RWPE2 (cell line): ENCODE results near the gene ACO1.

Source experiments
- ATAC-seq: fragments of 200-7000 bp; cut with Tn5 transposase; 3 replicates; pipeline ENCODE4 v1.9.1; 2021; ENCODE audit warnings: low read depth
- DNase-seq: peaks from one replicate; pipeline ENCODE4 v3.0.0-alpha.2; 2020; ENCODE audit warnings: low spot score
- H3K27ac ChIP-seq: fragments of 450-650 bp; 2 replicates; pipeline ENCODE4 v1.5.1; 2017; ENCODE audit warnings: mild to moderate bottlenecking; ENCODE audit not compliant: poor library complexity, severe bottlenecking
- H3K27me3 ChIP-seq: fragments of 250-450 bp; sonication (Bioruptor Pico); 2 replicates; pipeline ENCODE4 v1.5.1; 2021; ENCODE audit warnings: mild to moderate bottlenecking, moderate library complexity; ENCODE audit not compliant: insufficient read depth, poor library complexity, severe bottlenecking
- H3K36me3 ChIP-seq: fragments of 250-450 bp; sonication (Bioruptor Pico); 2 replicates; pipeline ENCODE4 v1.5.1; 2020; ENCODE audit warnings: low read depth, mild to moderate bottlenecking, moderate library complexity
- H3K4me1 ChIP-seq: fragments of 250-450 bp; sonication (Bioruptor Pico); 2 replicates; pipeline ENCODE4 v1.5.1; 2021; ENCODE audit warnings: mild to moderate bottlenecking, moderate library complexity; ENCODE audit not compliant: insufficient read depth, poor library complexity, severe bottlenecking
- H3K4me3 ChIP-seq: fragments of 250-450 bp; sonication (Bioruptor Pico); 2 replicates; pipeline ENCODE4 v1.5.1; 2021; ENCODE audit warnings: mild to moderate bottlenecking, moderate library complexity; ENCODE audit not compliant: severe bottlenecking
- H3K9me3 ChIP-seq: fragments of 250-450 bp; sonication (Bioruptor Pico); 2 replicates; pipeline ENCODE4 v1.5.1; 2021; ENCODE audit warnings: mild to moderate bottlenecking, moderate library complexity; ENCODE audit not compliant: severe bottlenecking
- TF ChIP-seq, protein P1 (sequence below): fragments of 450-650 bp; IDR thresholded peaks from one replicate; pipeline ENCODE4 v1.5.1; 2017; ENCODE audit warnings: mild to moderate bottlenecking, moderate library complexity; ENCODE audit not compliant: poor library complexity, severe bottlenecking

The ACO1 gene

GRCh38 chr9:32456564-32456963 lies 72.1 kb downstream of the ACO1 start:
- Histone ChIP-seq H3K4me1 (no peaks in the 10 kb centered on the region), H3K27me3 (no peaks in the 10 kb centered on the region), H3K9me3 (no peaks in the 10 kb centered on the region), H3K27ac (no peak overlapping the region), H3K4me3 (no peak overlapping the region), H3K36me3 (peaks cover 23% of the 10 kb centered on the region)
- no peak for DNase-seq
- TF ChIP-seq, protein P1, sequence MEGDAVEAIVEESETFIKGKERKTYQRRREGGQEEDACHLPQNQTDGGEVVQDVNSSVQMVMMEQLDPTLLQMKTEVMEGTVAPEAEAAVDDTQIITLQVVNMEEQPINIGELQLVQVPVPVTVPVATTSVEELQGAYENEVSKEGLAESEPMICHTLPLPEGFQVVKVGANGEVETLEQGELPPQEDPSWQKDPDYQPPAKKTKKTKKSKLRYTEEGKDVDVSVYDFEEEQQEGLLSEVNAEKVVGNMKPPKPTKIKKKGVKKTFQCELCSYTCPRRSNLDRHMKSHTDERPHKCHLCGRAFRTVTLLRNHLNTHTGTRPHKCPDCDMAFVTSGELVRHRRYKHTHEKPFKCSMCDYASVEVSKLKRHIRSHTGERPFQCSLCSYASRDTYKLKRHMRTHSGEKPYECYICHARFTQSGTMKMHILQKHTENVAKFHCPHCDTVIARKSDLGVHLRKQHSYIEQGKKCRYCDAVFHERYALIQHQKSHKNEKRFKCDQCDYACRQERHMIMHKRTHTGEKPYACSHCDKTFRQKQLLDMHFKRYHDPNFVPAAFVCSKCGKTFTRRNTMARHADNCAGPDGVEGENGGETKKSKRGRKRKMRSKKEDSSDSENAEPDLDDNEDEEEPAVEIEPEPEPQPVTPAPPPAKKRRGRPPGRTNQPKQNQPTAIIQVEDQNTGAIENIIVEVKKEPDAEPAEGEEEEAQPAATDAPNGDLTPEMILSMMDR, result no peak
- ATAC-seq, result no peak

DNA sequence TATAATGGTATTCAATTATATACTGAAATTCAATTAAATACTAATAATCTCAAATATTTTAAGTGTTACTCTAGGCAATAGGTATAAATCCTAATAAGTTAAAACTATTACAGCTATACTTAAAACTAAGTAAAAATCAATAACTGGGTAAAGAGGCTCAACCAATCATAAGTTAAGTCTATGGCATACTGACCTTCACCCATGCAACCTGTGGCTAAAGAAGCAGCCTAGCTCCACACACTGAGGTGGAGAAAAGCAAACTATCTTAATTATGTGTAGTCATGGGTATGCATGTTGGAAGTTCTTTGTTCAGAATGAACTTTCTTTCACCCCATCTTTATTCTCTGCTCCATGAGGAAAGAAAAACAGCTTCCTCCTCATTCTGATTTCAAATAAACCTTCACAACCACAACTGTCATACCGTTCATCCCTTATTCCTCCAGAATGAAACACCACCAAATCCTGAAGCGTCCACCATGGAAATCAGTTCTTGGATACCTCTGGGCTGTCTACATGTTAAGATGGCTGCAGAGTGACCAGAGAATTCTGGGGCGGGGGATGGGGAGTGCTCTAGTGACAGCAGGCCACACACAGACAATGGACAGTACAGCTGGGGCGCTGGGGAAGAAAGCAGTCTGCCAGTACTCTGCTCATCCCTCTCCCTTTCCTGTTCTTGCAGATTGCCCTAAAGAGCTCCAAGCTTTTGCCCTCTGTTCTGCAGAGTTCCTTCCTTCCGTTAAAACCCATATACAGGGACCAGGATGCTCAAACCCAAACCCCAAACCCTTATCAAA lies 79.3 kb downstream of the ACO1 start:
- H3K9me3 ChIP-seq, result no peaks in the 10 kb centered on the region
- H3K4me1 ChIP-seq, result no peaks in the 10 kb centered on the region
- peaks cover 13% of the 10 kb centered on the region for H3K36me3 ChIP-seq
- no peak for DNase-seq
- H3K27ac ChIP-seq, result no peak overlapping the region
- ATAC-seq, result no peak
- H3K4me3 ChIP-seq, result no peak overlapping the region
- TF ChIP-seq, protein P1, result no peak
- no peaks in the 10 kb centered on the region for H3K27me3 ChIP-seq

GRCh38 chr9:32468740-32469139 lies 84.3 kb downstream of the ACO1 start:
- Histone ChIP-seq H3K36me3 (peaks cover 6% of the 10 kb centered on the region; the same call in 1 of the 2 replicates), H3K27me3 (no peaks in the 10 kb centered on the region), H3K9me3 (no peaks in the 10 kb centered on the region), H3K27ac (no peak overlapping the region), H3K4me1 (no peaks in the 10 kb centered on the region), H3K4me3 (no peak overlapping the region)
- DNase-seq (no peak), ATAC-seq (no peak)
- TF ChIP-seq, protein P1, result no peak

DNA sequence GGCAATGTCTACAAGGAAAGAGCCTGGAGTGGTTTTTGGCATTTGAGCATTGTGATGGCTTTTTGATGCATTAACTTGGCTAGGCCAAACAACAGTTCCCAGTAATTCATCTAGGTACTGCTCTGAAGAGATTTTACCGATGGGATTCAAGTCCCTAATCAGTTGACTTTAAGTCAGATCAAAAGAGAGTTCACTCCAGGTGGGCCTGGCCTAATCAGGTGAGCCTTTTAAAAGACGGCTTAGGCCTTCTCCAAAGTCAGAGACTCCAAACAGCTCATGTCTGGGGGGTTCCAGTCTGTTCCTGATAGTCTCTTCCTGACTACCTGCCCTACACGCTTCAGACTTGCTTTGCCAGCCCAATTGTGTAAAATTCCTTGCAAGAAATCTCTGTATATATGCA lies 87.9 kb downstream of the ACO1 start:
- ATAC-seq, result no peak
- Histone ChIP-seq H3K9me3 (no peaks in the 10 kb centered on the region), H3K4me3 (no peak overlapping the region), H3K36me3 (no peaks in the 10 kb centered on the region; the same call in 1 of the 2 replicates), H3K27me3 (no peaks in the 10 kb centered on the region), H3K27ac (no peak overlapping the region), H3K4me1 (no peaks in the 10 kb centered on the region)
- TF ChIP-seq, protein P1, result no peak
- no peak for DNase-seq

- no peaks in the 10 kb centered on the region for H3K9me3 ChIP-seq
- TF ChIP-seq, protein P1, result no peak
- H3K4me1 ChIP-seq, result no peaks in the 10 kb centered on the region
- no peak for ATAC-seq
- no peaks in the 10 kb centered on the region for H3K27me3 ChIP-seq
- no peak overlapping the region for H3K4me3 ChIP-seq
- DNase-seq, result no peak
- peaks cover 35% of the 10 kb centered on the region for H3K36me3 ChIP-seq
- no peak overlapping the region for H3K27ac ChIP-seq
Measured at GRCh38 chr9:32483343-32483742, 98.9 kb downstream of the ACO1 start.
